HL-60 (cell line): Measurements from ENCODE around the gene CTSS.

Experiments
- DNase-seq, 2 experiments: peaks; one replicate each; pipeline ENCODE4 v3.0.0-alpha.2; 2010 to 2020; ENCODE audit warnings: low read depth in 1 of 2, low spot score in 1 of 2
- H3K27ac ChIP-seq: fragments of 250-450 bp; sonication (Bioruptor Pico); replicated peaks from 2 replicates; pipeline ENCODE4 v1.5.1; 2020; ENCODE audit warnings: mild to moderate bottlenecking, moderate library complexity
- H3K27me3 ChIP-seq: fragments of 250-450 bp; sonication (Bioruptor Pico); 2 replicates; pipeline ENCODE4 v1.5.1; 2021; ENCODE audit warnings: mild to moderate bottlenecking, moderate library complexity; ENCODE audit not compliant: insufficient read depth, poor library complexity, severe bottlenecking
- H3K4me3 ChIP-seq: replicated peaks from 2 replicates; pipeline ENCODE4 v1.5.1; 2011; ENCODE audit warnings: mild to moderate bottlenecking, control low read depth, low read length; ENCODE audit not compliant: insufficient read depth
- CTCF ChIP-seq: IDR thresholded peaks from one replicate; pipeline ENCODE4 v1.5.1; 2011; ENCODE audit warnings: low read length, control low read depth, inconsistent platforms; ENCODE audit not compliant: insufficient read depth
- GABPA ChIP-seq: IDR thresholded peaks from 2 replicates; pipeline ENCODE4 v1.6.1; 2012; ENCODE audit warnings: low read depth
- POLR2AphosphoS5 ChIP-seq: IDR thresholded peaks from 2 replicates; pipeline ENCODE4 v1.6.1; 2012; ENCODE audit warnings: low read depth
- REST ChIP-seq: IDR thresholded peaks from 2 replicates; pipeline ENCODE4 v1.6.1; 2012; ENCODE audit warnings: low read depth; ENCODE audit not compliant: insufficient replicate concordance
- SPI1 ChIP-seq: IDR thresholded peaks from 2 replicates; pipeline ENCODE4 v1.6.1; 2012; ENCODE audit warnings: low read depth, mild to moderate bottlenecking, borderline replicate concordance
- long read RNA-seq: library from polyadenylated mRNA; unstranded; transcript quantifications from one replicate; pipeline ENCODE4 v2.0.0, GENCODE V29; 2020

CTSS gene
- long read RNA-seq, full-length matches to known transcripts: 101 of 142 reads
- long read RNA-seq, partial matches to known transcripts: 0 of 142 reads
- long read RNA-seq, other reads (novel, unspliced or antisense): 41 of 142 reads

GRCh38 chr1:150765296-150765976 lies at the start of gene CTSS:
TSS of gene CTSS (minus strand) at chr1:150765778. CDS start at chr1:150764763, 1,015 bp downstream.
- no peak for TF ChIP-seq GABPA
- TF ChIP-seq SPI1: peak; percentile 99
- DNase-seq: peak in 1 of 2 experiments; percentile 43
- Histone ChIP-seq H3K27me3 (no peaks in the 10 kb centered on the region), H3K27ac (peak within 1 kb of the TSS; percentile 92), H3K4me3 (peak within 1 kb of the TSS; percentile 46)

GRCh38 chr1:150813028-150813707 lies 47.6 kb upstream of the CTSS start:
- peak in 1 of 2 experiments; percentile 52 for DNase-seq
- peak; percentile 70 for TF ChIP-seq CTCF
- TF ChIP-seq POLR2AphosphoS5: no peak
- H3K27me3 ChIP-seq: no peaks in the 10 kb centered on the region
- no peak overlapping the region for H3K4me3 ChIP-seq
- no peak overlapping the region for H3K27ac ChIP-seq

- H3K27ac ChIP-seq: no peak overlapping the region
- TF ChIP-seq GABPA (no peak), POLR2AphosphoS5 (no peak), REST (no peak), CTCF (no peak), SPI1 (no peak)
- no peak for DNase-seq
- H3K27me3 ChIP-seq: no peaks in the 10 kb centered on the region
- H3K4me3 ChIP-seq: no peak overlapping the region
Observed at GRCh38 chr1:150810958-150811659, 45.5 kb upstream of the CTSS start.

GRCh38 chr1:150809651-150810050 lies 44.1 kb upstream of the CTSS start:
- no peak for TF ChIP-seq REST
- no peak for TF ChIP-seq SPI1
- no peak for TF ChIP-seq POLR2AphosphoS5
- TF ChIP-seq GABPA: no peak
- TF ChIP-seq CTCF: no peak
- Histone ChIP-seq H3K27me3 (no peaks in the 10 kb centered on the region), H3K4me3 (no peak overlapping the region), H3K27ac (no peak overlapping the region)
- no peak for DNase-seq
